HepG2 (cell line): ENCODE data around the gene ALPK3. TPM values are rescaled to one million over a fixed set of nuclear protein-coding genes. Genes with fewer than 3 reads are reported as not detected.

Experiments
- ATF3 ChIP-seq: sonication (generic); formaldehyde crosslinking; IDR thresholded peaks from 2 replicates; pipeline ENCODE4 v1.4.0; 2020; ENCODE audit warnings: missing genetic modification reagents
- GLMP ChIP-seq: sonication (generic); formaldehyde crosslinking; IDR thresholded peaks from 2 replicates; pipeline ENCODE4 v1.9.0; 2021; ENCODE audit warnings: missing genetic modification reagents, mild to moderate bottlenecking, borderline replicate concordance
- HMGA1 ChIP-seq: sonication (generic); formaldehyde crosslinking; conservative IDR thresholded peaks from 2 replicates; pipeline ENCODE4 v1.4.0; 2020; ENCODE audit warnings: missing genetic modification reagents
- KDM2A ChIP-seq: sonication (generic); formaldehyde crosslinking; IDR thresholded peaks from 2 replicates; pipeline ENCODE4 v1.4.0; 2020; ENCODE audit warnings: low read depth, missing genetic modification reagents, borderline replicate concordance
- MED1 ChIP-seq: sonication (generic); formaldehyde crosslinking; IDR thresholded peaks from 2 replicates; pipeline ENCODE4 v1.4.0; 2020; ENCODE audit warnings: missing genetic modification reagents
- MEIS2 ChIP-seq: sonication (generic); formaldehyde crosslinking; IDR thresholded peaks from 2 replicates; pipeline ENCODE4 v1.9.0; 2021; ENCODE audit warnings: mild to moderate bottlenecking, missing genetic modification reagents
- NR2F1 ChIP-seq, 2 experiments: fragments of 450-650 bp in 1 of 2; formaldehyde crosslinking in 1 of 2; IDR thresholded peaks; 2 replicates each; pipeline versions ENCODE4 v1.5.0 to v1.6.1; 2016 to 2020; ENCODE audit warnings: mild to moderate bottlenecking in 1 of 2, missing compliant biosample characterization in 1 of 2, missing genetic modification reagents in 1 of 2, moderate library complexity in 1 of 2
- PRMT3 ChIP-seq: sonication (generic); formaldehyde crosslinking; IDR thresholded peaks from 2 replicates; pipeline ENCODE4 v1.8.1; 2022; ENCODE audit warnings: low read depth, mild to moderate bottlenecking, moderate library complexity, missing genetic modification reagents, borderline replicate concordance
- SNRNP70 ChIP-seq: fragments of 200-400 bp; formaldehyde crosslinking; IDR thresholded peaks from 2 replicates; pipeline ENCODE4 v1.6.1; 2017; ENCODE audit warnings: mild to moderate bottlenecking, low read depth, low read length, moderate library complexity
- TARDBP ChIP-seq: sonication (generic); formaldehyde crosslinking; IDR thresholded peaks from 2 replicates; pipeline ENCODE4 v1.8.0; 2022; ENCODE audit warnings: mild to moderate bottlenecking, missing genetic modification reagents
- THAP7 ChIP-seq: sonication (generic); formaldehyde crosslinking; IDR thresholded peaks from 2 replicates; pipeline ENCODE4 v1.8.1; 2023; ENCODE audit warnings: mild to moderate bottlenecking, missing genetic modification reagents
- ZFP91 ChIP-seq: sonication (generic); formaldehyde crosslinking; IDR thresholded peaks from 2 replicates; pipeline ENCODE4 v1.9.0; 2022; ENCODE audit warnings: missing genetic modification reagents, mild to moderate bottlenecking, borderline replicate concordance
- ZFX ChIP-seq: sonication (generic); formaldehyde crosslinking; IDR thresholded peaks from 2 replicates; pipeline ENCODE4 v1.4.0; 2020; ENCODE audit warnings: mild to moderate bottlenecking, low read depth, missing genetic modification reagents, moderate library complexity
- ZHX1 ChIP-seq: sonication (generic); formaldehyde crosslinking; IDR thresholded peaks from 2 replicates; pipeline ENCODE4 v1.8.1; 2022; ENCODE audit warnings: low read depth, mild to moderate bottlenecking, missing genetic modification reagents
- ZNF3 ChIP-seq: IDR thresholded peaks from 2 replicates; pipeline ENCODE4 v1.7.0; 2017; ENCODE audit warnings: inconsistent platforms
- ZNF331 ChIP-seq: sonication (generic); formaldehyde crosslinking; IDR thresholded peaks from 2 replicates; pipeline ENCODE4 v1.4.0; 2020; ENCODE audit warnings: missing genetic modification reagents
- ZNF747 ChIP-seq: sonication (generic); formaldehyde crosslinking; IDR thresholded peaks from 2 replicates; pipeline ENCODE4 v1.8.1; 2023; ENCODE audit warnings: missing genetic modification reagents, mild to moderate bottlenecking, borderline replicate concordance
- polyA plus RNA-seq, 8 experiments: library from polyadenylated mRNA; depleted of rRNA in 3 of 8; stranded (reverse) in 7 of 8; unstranded in 1 of 8; fragments of >200 nt; fragmentation: Illumina TruSeq in 4 of 8; extraction: Trizol in 4 of 8; gene quantifications; 2 replicates each; pipeline versions ENCODE4 v1.2.1 to v1.2.3, GENCODE V29; 2011 to 2016; ENCODE audit warnings: low read depth in 4 of 8, missing spikeins in 1 of 8, mixed read lengths in 1 of 8; ENCODE audit not compliant: insufficient read depth in 1 of 8
- total RNA-seq, 5 experiments: library from RNA; depleted of rRNA; stranded (reverse); fragments of >200 nt; fragmentation: Illumina TruSeq; extraction: Trizol; gene quantifications; 2 replicates each; pipeline ENCODE4 v1.2.3, GENCODE V29; 2016; ENCODE audit warnings: low read depth in 1 of 5

Gene ALPK3
- total and polyA plus RNA-seq, 2 of the 13 experiments (the other 11 are each of a cell fraction or from before 2014, with no cell fraction given) = 0.04 to 0.42 TPM

- TF ChIP-seq SNRNP70 (no peak), ZFP91 (CRISPR knock-in tag) (peak; percentile 41; the same call in 1 of the 2 replicates), TARDBP (CRISPR knock-in tag) (peak; percentile 85; the same call in 1 of the 2 replicates), ZFX (CRISPR knock-in tag) (peak; percentile 92), NR2F1 (CRISPR knock-in tag; IDR thresholded peaks at IDR 0.05) (no peak), PRMT3 (no peak), KDM2A (CRISPR knock-in tag) (no peak; the same call in 1 of the 2 replicates), ZNF3 (no peak), ATF3 (CRISPR knock-in tag) (no peak), ZNF331 (CRISPR knock-in tag) (peak; percentile 21; the same call in 1 of the 2 replicates), GLMP (CRISPR knock-in tag) (no peak), HMGA1 (no peak), ZNF747 (CRISPR knock-in tag) (peak; percentile 60; the same call in 1 of the 2 replicates), THAP7 (no peak), MED1 (peak; percentile 86), MEIS2 (peak; percentile 77; the same call in 1 of the 2 replicates), ZHX1 (CRISPR knock-in tag) (peak; percentile 50; the same call in 1 of the 2 replicates)
Measured at GRCh38 chr15:84886211-84886983, 69.2 kb downstream of the ALPK3 start (continued).
